IPS-11a (cell line): ENCODE results near the gene FBH1.
A peak's percentile ranks its signal among the peaks of the same experiment; 100 is the strongest.
"Not testable (repeated sequence)": the region's sequence is repeated elsewhere in the genome, so short reads cannot be mapped to it uniquely, and the experiment has no call there.

Experiments
- H3K4me3 ChIP-seq: one replicate; pipeline ENCODE4 v1.5.1; 2013; ENCODE audit warnings: low read depth, low read length, control low read depth

Gene FBH1

DNA sequence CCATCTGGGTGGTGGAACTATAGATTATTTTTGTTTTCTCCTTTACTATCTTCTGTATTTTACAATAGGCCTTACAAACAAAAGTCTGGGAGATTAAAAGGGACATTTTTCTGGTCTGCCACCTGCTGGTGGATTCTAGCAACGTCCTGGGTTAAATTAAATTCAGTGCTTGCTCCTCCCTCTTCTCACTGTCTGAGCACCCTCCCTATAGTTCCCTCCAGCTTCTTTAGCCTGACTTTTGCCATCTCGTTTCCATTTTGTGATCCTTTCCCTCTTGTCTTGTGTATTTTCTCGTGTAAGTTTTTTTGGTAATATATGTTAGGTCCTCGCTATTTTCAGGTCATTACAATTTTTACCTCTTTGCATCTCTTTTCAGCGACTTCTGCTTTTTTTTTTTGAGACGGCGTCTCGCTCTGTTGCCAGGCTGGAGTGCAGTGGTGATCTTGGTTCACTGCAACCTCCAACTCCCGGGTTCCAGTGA is 16.5 kb upstream of the FBH1 start:
- no peak overlapping the region for H3K4me3 ChIP-seq

DNA sequence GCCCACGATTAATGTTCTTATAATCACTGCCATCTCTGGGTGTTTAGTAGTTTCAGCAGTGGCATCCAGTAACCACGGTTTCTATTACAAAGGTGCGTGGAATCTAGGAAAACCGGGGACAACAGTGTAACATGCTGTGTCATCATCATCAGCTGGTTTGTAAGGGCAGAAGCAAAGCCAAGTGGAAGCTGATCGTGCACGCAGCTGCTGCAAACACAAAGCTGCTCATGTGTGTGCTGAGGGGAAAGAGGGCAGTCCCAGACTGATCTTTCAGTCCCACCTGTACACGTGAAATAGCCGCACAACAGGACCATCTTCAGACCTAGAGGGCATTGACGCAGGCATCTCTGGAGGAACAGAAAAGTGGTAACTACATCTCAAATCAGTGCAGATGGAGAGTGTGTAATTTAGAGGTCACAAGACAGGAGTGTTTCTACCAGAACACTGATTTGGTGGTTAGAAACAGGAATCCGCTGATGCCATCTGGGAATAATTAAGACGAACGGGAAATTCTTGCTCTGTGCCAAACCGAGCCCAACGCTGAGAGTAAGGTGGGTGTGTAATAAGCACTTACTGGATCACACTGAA is 13.8 kb upstream of the FBH1 start:
- H3K4me3 ChIP-seq = no peak overlapping the region

DNA sequence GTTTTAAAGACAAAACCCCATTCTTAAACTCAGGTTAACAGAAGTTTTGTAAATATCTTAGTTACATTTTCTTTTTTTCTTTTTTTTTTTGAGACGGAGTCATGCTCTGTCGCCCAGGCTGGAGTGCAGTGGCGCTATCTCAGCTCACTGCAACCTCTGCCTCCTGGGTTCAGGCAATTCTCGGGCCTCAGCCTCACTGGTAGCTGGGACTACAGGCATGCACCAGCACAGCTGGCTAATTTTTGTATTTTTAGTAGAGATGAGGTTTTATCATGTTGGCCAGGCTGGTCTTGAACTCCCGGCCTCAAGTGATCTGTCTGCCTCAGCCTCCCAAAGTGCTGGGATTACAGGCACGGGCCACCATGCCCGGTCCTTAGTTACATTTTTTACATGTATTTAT is 13.0 kb upstream of the FBH1 start:
- not testable (repeated sequence) for H3K4me3 ChIP-seq

DNA sequence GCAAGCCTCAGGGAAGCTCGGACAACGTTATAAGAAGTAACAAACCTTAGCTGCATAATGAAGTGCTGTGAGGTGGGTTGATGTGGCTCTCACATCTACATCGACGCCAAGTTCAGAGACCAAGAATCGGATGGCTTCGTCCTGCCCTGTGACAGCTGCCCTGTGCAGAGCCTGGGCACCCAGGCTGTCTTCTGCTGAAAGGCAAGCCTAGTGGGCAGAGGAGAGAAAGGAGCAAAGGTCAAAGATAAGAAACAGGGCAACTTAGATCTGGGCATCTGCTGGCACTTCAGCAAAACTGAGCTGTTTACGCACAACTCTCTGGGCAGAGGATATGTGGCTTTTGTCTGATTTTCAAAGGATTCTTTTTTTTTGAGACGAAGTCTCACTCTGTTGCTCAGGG is 7.1 kb upstream of the FBH1 start:
- no peak overlapping the region for H3K4me3 ChIP-seq

DNA sequence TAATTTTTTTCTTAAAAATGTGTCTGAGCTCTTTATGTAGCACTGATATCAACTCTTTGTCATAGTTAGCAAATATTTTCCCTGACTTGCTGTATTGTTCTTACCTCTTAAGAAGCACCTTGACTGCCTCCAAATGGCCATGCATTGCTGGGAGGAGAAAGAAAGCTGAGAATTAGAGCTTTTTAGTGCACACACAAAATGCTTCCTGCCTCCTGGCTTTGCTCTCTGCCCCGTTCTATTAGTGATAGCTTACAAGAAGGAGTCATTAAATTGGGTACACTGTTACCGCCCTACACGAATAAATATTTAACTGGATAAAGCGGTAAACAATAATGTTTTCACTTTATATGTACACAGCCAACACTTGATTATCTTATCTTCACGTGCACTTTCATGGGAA is 4.4 kb upstream of the FBH1 start:
- no peak overlapping the region for H3K4me3 ChIP-seq

DNA sequence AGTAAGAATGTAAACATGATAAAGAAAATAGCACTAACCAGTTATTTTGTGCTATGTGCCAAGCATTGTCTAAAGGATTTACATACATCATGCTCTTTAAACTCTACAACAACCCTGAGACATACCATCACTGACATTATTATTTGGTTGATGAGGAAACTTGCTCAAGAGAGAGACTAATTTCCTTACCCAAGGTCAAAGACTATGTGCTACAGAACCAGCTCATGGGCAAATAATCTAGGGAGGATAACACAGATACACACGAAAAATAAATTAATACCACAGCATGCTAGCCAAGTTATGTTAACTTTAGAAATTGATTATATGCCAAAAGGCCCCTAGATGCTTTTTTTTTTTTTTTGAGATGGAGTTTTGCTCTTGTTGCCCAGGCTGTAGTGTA is 3.0 kb upstream of the FBH1 start:
- H3K4me3 ChIP-seq = no peak overlapping the region

DNA sequence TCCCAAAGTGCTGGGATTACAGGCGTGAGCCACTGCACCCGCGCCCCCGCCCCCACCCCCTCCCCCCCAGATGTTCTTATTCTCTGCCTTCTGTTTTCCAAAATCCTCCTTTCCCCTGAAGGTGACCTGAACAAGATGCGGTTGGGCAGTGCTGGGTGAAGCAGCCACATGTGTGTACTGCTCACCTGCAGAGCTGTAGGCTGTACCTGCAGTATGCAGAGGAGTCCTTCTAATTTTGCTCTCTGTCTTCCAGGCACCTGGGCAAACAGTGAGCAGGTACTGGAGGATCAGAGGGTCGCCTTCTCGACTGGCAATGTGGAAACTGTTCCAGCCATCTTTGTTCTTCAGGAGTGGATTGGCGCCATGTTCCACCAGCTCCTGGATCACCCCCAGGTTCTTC is 2.4 kb upstream of the FBH1 start:
- no peak overlapping the region for H3K4me3 ChIP-seq

DNA sequence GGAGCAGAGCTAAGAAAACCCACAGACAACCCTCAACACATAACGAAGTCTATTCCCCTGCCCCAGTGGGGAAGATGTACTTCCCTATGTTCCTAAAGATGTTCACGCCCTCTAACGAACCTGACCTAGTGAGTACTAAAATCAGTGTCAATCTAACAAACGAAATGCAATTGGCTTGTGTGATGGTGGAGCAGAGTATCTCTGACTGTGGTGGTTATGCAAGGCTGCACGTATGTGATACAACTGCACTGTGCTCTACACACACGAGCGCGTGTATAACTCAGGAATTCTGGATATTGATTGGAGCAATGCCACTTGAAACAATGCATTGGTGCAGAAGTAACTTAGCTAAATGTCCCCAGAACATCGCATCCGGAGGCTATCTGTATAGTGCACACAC is 1.7 kb upstream of the FBH1 start:
- H3K4me3 ChIP-seq = peak overlapping the region; percentile 70

DNA sequence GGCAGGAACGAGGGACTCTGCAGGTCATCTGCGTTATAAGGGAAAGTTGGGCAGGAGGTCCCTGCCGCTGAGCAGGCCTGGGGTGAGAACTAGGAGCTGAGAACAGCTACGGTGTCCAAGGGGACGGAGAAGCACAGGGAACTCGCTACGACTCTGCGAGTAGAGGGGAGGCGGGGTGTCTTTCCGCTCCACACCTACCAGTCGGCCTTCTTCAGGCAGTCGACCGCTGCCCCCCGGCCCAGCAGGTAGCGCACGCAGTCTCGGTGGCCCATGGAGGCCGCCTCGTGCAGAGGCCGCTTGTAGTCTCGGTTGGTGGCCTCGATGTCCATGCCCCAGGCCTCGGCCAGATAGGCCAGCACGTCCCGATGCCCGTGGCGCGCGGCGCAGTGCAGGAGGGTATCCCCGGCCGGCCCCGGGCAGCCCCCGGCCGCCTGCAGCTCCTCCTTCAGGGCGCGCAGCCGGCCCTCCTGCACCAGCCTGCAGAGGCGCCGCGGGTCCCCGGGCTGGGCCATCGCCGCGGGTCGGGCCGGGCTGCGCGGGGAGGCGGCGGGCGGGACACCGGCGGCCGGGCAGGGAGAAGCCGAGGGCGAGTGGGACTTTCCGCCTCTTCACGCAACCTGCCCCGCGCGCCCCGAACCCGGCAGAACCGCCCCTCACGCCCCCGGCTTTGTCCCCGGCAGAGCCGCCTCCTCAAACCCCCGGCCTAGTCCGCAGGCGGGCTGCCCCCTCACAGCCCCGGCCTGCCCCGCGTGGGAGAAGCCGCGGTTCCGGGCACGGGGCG is 1.0 kb upstream of the FBH1 start:
- peak overlapping the region; percentile 70 for H3K4me3 ChIP-seq

DNA sequence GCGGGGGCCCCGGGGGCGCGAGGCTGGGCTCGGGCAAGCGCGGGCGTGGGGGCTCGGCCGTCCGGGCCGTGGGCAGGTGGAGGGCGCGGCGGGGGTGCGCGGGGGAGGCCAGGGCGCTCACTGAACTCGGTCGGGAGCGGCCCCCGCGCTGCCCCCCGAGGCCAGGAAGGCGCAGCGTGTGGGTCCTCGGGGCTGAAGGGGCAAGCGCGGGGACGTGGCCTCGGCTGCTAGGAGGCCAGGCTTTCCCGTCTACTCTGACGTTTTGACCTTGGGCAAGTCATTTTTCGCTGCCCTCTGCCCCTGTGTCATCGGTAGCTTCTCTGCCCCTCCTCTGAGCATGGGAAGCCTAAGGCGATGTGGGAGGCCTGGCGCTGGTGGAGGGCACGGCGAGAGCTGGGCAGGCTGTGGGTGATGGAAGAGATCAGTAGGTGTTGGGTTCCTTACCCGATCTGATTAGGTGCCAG is 441 bp downstream of the FBH1 start:
- H3K4me3 ChIP-seq = peak overlapping the region; percentile 83

DNA sequence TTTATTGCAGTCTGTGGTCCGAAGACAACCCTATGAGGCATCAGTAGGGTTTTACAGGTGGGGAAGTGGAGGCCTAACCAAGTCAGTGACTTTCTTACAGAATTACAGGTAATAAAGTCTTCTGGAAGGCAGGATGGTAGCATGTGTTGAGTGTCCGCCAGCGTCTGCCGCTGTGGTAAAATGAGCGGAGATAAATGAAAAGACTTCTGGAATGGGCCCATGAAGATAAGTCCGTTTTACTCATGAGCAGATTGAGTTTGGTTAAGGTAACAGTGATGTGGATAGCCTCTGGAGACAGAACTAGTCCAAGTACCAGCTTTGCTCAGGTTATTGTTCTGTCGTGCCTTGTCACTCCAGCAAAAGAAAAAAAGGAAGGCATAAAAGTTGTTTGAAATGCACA is 966 bp downstream of the FBH1 start:
- H3K4me3 ChIP-seq = peak overlapping the region; percentile 83

DNA sequence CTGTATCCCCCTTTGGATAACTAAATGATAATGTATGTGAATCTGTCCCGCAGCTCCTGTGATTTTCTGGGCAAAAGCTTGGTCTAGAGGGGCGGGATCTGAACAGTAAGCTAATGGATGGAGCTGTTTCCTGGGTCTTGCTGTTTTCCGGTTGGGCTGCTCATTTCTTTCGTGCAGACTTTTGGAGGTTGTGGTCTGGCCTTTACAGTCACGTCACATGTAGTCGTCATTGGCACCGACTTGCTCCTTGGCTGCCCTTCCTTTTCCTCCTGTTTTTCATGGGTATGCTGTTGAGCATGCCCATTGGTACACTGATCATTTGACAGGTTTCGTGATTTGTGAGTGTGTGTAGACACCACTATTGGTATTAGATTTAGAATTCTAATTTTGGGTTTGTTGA is 2.0 kb downstream of the FBH1 start:
- H3K4me3 ChIP-seq = no peak overlapping the region

DNA sequence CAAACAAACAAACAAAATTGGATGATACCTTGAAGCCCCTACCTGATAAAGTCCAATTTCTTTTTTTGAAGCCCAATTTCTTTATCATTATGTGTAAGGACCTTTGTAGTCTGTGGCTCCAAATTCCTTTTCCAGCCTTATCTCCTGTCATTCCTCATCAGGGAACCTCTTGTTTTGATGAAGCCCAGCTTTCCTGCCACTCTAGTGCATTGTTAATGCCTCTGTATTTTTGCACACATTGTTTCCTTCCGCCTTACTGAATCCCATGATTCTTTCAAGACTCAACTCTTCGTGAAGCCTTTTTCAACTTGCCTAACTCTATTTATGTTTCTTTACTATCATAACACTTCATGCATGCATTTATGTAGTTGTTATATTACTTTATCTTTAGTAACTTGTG is 3.3 kb downstream of the FBH1 start:
- H3K4me3 ChIP-seq = no peak overlapping the region

DNA sequence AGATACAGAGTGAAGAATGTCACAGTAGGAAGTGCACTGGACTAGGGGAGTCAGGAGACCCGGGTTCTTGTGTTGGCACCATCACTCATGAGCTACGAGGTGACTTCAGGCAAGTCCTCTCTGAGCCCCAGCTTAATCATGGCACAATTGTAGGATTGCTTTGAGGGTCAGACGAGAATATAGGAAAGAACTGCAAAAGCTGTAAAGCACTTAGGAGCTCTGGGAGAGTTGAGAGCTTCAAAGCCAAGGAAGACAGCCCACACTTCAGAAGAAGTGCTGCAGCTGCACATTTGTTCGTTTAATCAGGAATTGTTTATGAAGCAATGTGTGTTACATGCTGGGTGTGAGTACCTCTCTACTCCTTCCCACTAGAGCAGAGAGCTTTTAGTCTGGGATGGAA is 4.4 kb downstream of the FBH1 start:
- no peak overlapping the region for H3K4me3 ChIP-seq

DNA sequence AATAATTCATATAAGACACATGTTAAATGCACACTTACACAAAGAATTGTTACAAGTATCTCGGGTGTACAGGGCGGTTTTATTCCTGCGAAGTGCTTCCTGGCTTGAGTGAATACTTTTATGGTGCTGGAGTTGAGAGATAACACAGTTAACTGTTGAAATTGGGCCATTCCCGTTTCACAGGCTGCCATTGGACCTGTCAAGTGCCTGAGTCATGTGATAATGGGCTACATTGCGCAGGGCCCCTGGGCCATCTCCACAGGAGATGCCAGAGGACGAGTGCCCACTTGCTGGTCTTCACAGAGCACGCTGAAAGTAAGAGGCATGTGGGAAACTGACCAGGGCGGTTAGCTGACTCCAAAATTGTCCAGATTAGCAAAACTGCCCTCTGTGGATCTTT is 4.8 kb downstream of the FBH1 start:
- H3K4me3 ChIP-seq = no peak overlapping the region

DNA sequence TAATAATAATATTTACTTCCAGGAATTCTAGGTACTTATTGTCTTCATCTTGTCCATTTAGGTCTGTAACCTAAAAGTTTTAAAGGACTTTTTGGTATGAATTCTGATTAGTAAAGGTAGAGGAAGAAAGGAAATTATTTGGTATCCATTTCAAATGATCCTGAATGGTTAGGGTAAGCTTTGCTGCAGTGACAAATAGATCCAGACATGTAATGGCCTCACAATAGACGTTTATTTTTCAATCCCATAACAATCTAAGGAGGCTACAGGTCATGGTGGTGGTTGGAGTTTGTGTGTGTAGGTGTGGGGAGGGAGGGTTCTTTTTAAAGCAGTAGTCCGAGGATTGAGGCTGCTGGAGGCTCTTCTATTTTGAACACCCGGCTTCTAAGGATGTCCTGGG is 5.3 kb downstream of the FBH1 start:
- no peak overlapping the region for H3K4me3 ChIP-seq

DNA sequence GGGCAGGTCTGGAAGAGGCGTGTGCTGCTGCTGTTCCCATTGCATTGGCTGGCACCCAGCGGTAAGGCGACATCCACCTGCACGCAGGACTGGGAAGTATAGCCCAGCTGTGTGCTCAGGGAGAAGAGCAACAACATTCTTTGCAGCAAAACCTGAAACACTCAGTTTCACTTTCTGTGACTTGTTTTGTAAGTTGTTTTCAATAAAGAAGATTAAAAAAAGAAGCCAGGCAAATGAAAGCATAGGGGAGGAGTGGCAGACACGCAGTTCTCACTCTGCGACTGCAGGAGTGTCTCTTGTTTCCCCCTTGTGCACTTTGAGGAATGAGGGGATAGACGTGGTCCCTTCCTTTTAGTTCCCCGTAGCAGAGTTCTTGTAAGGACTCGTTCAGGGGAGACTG is 5.8 kb downstream of the FBH1 start:
- no peak overlapping the region for H3K4me3 ChIP-seq

DNA sequence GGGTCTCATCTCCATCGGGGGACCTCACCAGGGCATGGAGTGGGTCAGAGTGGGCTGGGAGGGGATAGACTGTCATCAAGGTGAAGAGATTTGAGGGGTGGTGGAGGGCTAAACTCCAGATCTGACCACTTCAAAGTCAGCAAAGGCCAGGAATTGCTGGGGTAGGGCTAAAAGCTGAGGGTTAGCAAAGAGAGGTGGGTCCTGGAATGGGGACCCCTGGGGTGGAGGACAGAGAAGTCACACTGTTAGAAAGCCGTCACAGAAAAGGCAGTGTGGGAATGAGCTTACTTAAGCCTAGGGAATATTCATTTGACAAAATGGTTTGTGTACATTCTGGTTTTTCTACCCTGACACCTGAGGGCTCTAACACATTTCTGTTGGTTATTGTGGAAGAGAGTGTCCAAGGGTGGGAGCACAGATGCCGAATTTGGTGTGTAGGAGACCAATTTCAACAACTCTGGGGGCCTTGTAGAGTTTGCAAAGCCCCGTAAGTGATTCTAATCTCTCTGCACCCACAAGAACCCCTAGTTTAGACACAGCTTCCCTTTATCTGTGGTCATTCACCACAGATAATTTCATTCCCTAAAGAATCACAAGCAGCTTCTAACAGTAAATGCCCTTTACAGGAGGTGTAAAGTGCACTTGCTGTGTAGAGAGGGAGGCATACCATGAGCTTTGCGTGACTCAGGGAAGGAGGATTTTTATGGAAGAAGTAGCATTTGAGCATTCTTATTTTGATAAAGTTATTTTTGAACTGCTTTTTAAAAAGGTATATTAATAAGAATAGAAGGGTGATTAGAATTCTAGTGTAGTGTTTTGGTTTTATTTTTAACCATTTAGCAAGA is 6.4 kb downstream of the FBH1 start:
- H3K4me3 ChIP-seq = no peak overlapping the region

DNA sequence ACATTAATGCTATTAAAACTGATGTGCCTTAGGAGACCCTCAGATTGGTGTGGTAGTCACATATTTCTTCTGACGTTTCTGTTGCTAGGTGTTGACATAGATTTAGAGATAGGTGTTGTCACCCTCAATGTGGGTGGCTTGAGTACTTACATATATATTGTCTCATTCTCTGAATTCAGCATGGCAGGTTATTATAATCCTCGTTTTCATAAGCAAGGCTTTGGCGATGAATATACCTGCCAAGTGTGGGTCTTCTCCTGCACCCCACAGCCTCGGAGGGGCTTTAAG is 7.0 kb downstream of the FBH1 start:
- H3K4me3 ChIP-seq = no peak overlapping the region

DNA sequence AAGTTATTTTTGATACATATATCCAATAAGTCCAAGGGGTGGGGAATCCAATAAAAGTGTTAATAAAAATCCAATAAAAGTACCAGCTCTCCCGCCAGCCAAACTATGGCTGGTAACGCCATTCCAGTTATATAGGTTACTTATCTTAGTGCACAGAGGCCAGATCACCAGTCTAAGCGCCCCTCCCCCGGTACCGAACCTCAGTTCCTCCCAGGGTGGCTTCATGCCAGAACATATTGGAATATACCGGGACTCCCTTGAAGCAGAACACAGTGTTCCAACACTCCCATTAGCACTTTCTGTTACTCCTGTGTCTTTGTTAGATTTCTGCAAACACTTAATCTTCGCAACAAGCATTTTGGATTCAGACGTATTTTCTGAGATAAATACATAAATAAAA is 7.5 kb downstream of the FBH1 start:
- H3K4me3 ChIP-seq = no peak overlapping the region

DNA sequence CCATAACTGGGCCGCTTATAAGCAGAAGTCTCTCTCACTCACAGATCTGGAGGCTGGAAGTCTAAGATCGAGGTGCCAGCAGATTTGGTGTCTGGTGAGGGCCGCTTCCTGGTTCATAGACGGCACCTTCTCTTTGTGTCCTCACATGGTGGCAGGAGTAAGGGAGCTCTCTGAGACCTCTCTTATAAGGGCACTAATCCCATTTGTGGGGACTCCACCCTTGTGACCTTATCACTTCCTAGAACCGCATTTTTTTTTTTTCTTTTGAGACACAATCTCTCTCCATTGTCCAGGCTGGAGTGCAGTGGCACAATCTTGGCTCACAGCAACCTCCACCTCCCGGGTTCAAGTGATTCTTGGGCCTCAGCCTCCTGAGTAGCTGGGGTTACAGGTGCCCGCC is 8.1 kb downstream of the FBH1 start:
- no peak overlapping the region for H3K4me3 ChIP-seq

DNA sequence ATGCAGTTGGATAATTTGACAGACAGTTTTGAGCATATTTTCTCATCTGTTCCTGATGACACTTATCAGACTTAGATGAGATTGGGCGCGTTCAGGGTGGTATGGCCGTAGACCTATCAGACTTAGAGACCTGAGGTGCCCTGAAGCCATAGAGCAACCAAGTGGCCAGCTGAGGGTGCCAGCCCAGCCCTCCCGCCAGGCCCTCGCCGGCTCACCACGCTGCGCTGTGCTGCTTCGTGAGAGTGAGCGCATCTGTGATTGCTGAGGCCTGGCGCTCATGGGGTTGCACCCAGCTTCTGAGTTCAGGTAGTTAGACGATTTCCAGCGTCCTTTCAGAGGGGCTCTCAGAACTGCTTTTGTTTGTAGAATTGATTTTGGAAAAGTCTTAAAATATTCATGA is 10.2 kb downstream of the FBH1 start:
- no peak overlapping the region for H3K4me3 ChIP-seq
